Muscle of leg (tissue), 11 donors: ENCODE data around the gene NEDD1. TPM values are rescaled to one million over a fixed set of nuclear protein-coding genes. Genes with fewer than 3 reads are reported as not detected.
A peak's percentile ranks its signal among the peaks of the same experiment; 100 is the strongest.

ENCODE experiments used
- DNase-seq: peaks from one replicate; pipeline ENCODE4 v3.0.0; 2013
- H3K27ac ChIP-seq: one replicate; pipeline ENCODE4 v1.5.1; 2013; ENCODE audit warnings: mild to moderate bottlenecking, low read length, control low read depth
- H3K27me3 ChIP-seq: one replicate; pipeline ENCODE4 v1.6.1; 2013; ENCODE audit warnings: low read length; ENCODE audit not compliant: control insufficient read depth, insufficient read depth
- H3K36me3 ChIP-seq: one replicate; pipeline ENCODE4 v1.6.1; 2013; ENCODE audit warnings: low read length; ENCODE audit not compliant: control insufficient read depth, insufficient read depth
- H3K4me1 ChIP-seq: one replicate; pipeline ENCODE4 v1.6.1; 2013; ENCODE audit warnings: low read length; ENCODE audit not compliant: control insufficient read depth, insufficient read depth
- H3K4me3 ChIP-seq: one replicate; pipeline ENCODE4 v1.5.1; 2013; ENCODE audit warnings: low read length, control low read depth
- H3K9me3 ChIP-seq: replicated peaks from 2 replicates; pipeline ENCODE4 v1.6.1; 2013; ENCODE audit warnings: low read depth, low read length; ENCODE audit not compliant: control insufficient read depth
- WGBS: methylation state at CpG from one replicate; pipeline ENCODE4 v1.1.5; 2013; ENCODE audit warnings: missing lambda C conversion rate; ENCODE audit not compliant: insufficient coverage; 5-methylcytosine and 5-hydroxymethylcytosine counted together
- polyA plus RNA-seq, 8 donors: library from polyadenylated mRNA; unstranded; fragments of 120-200 nt; gene quantifications; one replicate each; pipeline versions ENCODE4 v1.2.1 to v1.2.3, GENCODE V29; 2013; ENCODE audit warnings: inconsistent platforms in 1 of 8, low replicate concordance in 1 of 8; ENCODE audit not compliant: insufficient read length in 8 of 8, insufficient read depth in 1 of 8
- total RNA-seq: library from RNA; stranded (reverse); fragments of 120-200 nt; gene quantifications from one replicate; pipeline ENCODE4 v1.2.4, GENCODE V29; 2013

The NEDD1 gene
- total and polyA plus RNA-seq, 9 donors = 14.6 to 26.5 (median 18.9) TPM

GRCh38 chr12:96919510-96920210, 12.6 kb downstream of the NEDD1 start:
- no peak for DNase-seq
- Histone ChIP-seq H3K36me3 (peaks cover 4% of the 10 kb centered on the region), H3K4me3 (no peak overlapping the region), H3K27me3 (no peaks in the 10 kb centered on the region), H3K4me1 (no peaks in the 10 kb centered on the region), H3K9me3 (peaks cover 3% of the 10 kb centered on the region), H3K27ac (no peak overlapping the region)
- WGBS = no CpG with 5 or more reads among the region's 2 CpGs

- Histone ChIP-seq H3K4me3 (no peak overlapping the region), H3K27ac (no peak overlapping the region), H3K27me3 (no peaks in the 10 kb centered on the region), H3K36me3 (peaks cover 21% of the 10 kb centered on the region), H3K9me3 (no peaks in the 10 kb centered on the region), H3K4me1 (no peaks in the 10 kb centered on the region)
- no peak for DNase-seq
- no CpG with 5 or more reads among the region's 2 CpGs for WGBS
These were observed 41.7 kb downstream of the NEDD1 start for GRCh38 chr12:96948782-96949181.

- H3K4me1 ChIP-seq = no peaks in the 10 kb centered on the region
- H3K9me3 ChIP-seq = no peaks in the 10 kb centered on the region
- WGBS = 94% methylated on average over 2 of the region's 3 CpGs
- H3K4me3 ChIP-seq = no peak overlapping the region
- H3K27me3 ChIP-seq = no peaks in the 10 kb centered on the region
- DNase-seq = no peak
- H3K36me3 ChIP-seq = no peaks in the 10 kb centered on the region
- no peak overlapping the region for H3K27ac ChIP-seq
These were observed 72.5 kb downstream of the NEDD1 start for GRCh38 chr12:96979532-96979931.

- Histone ChIP-seq H3K4me3 (no peak overlapping the region), H3K27me3 (peaks cover 9% of the 10 kb centered on the region), H3K36me3 (no peaks in the 10 kb centered on the region), H3K27ac (no peak overlapping the region), H3K9me3 (no peaks in the 10 kb centered on the region), H3K4me1 (peaks cover 5% of the 10 kb centered on the region)
- 17% methylated on average over 2 of the region's 6 CpGs for WGBS
- peak; percentile 45 for DNase-seq
These were observed 73.9 kb downstream of the NEDD1 start for GRCh38 chr12:96980991-96981414.

GRCh38 chr12:96981911-96982310, 74.9 kb downstream of the NEDD1 start:
- no peak overlapping the region for H3K27ac ChIP-seq
- 44% methylated on average over 3 of the region's 4 CpGs for WGBS
- peaks cover 6% of the 10 kb centered on the region for H3K4me1 ChIP-seq
- no peak overlapping the region for H3K4me3 ChIP-seq
- H3K27me3 ChIP-seq = peaks cover 11% of the 10 kb centered on the region
- DNase-seq = peak; percentile 13
- H3K36me3 ChIP-seq = no peaks in the 10 kb centered on the region
- H3K9me3 ChIP-seq = no peaks in the 10 kb centered on the region

- H3K4me3 ChIP-seq = no peak overlapping the region
- peaks cover 6% of the 10 kb centered on the region for H3K4me1 ChIP-seq
- WGBS = 77% methylated on average over 4 of the region's 4 CpGs
- H3K9me3 ChIP-seq = no peaks in the 10 kb centered on the region
- DNase-seq = no peak
- H3K27ac ChIP-seq = no peak overlapping the region
- peaks cover 11% of the 10 kb centered on the region for H3K27me3 ChIP-seq
- no peaks in the 10 kb centered on the region for H3K36me3 ChIP-seq
These were observed 75.6 kb downstream of the NEDD1 start for GRCh38 chr12:96982671-96983070.

GRCh38 chr12:96985515-96986362, 78.7 kb downstream of the NEDD1 start:
- 5% methylated on average over 51 of the region's 56 CpGs for WGBS
- H3K27me3 ChIP-seq = peaks cover 11% of the 10 kb centered on the region
- peak; percentile 11 for DNase-seq
- H3K36me3 ChIP-seq = no peaks in the 10 kb centered on the region
- H3K4me3 ChIP-seq = peak overlapping the region; percentile 40
- no peaks in the 10 kb centered on the region for H3K9me3 ChIP-seq
- H3K27ac ChIP-seq = no peak overlapping the region
- peaks cover 6% of the 10 kb centered on the region for H3K4me1 ChIP-seq

GRCh38 chr12:96986883-96987523, 79.9 kb downstream of the NEDD1 start:
- DNase-seq = peak; percentile 49
- Histone ChIP-seq H3K27ac (no peak overlapping the region), H3K4me3 (no peak overlapping the region), H3K4me1 (peaks cover 6% of the 10 kb centered on the region), H3K27me3 (peaks cover 11% of the 10 kb centered on the region), H3K36me3 (no peaks in the 10 kb centered on the region), H3K9me3 (no peaks in the 10 kb centered on the region)
- WGBS = no CpG with 5 or more reads among the region's 2 CpGs

GRCh38 chr12:96988919-96989318, 81.9 kb downstream of the NEDD1 start:
- Histone ChIP-seq H3K4me1 (peaks cover 6% of the 10 kb centered on the region), H3K27me3 (peaks cover 11% of the 10 kb centered on the region), H3K4me3 (no peak overlapping the region), H3K27ac (no peak overlapping the region), H3K36me3 (no peaks in the 10 kb centered on the region), H3K9me3 (no peaks in the 10 kb centered on the region)
- DNase-seq = no peak
- WGBS = no CpG with 5 or more reads among the region's 3 CpGs

GRCh38 chr12:96989916-96990315, 82.9 kb downstream of the NEDD1 start:
- peaks cover 9% of the 10 kb centered on the region for H3K27me3 ChIP-seq

More at GRCh38 chr12:96989916-96990315, 82.9 kb downstream of the NEDD1 start:
- WGBS = 70% methylated on average over 4 of the region's 5 CpGs
- DNase-seq = peak; percentile 16
- Histone ChIP-seq H3K4me3 (no peak overlapping the region), H3K4me1 (peaks cover 6% of the 10 kb centered on the region), H3K9me3 (no peaks in the 10 kb centered on the region), H3K27ac (no peak overlapping the region), H3K36me3 (no peaks in the 10 kb centered on the region)
